Neuronal stem cell (in vitro differentiated cells): ENCODE results near the gene NGFR.

Experiments
- DNase-seq: peaks from one replicate; pipeline ENCODE4 v3.0.0-alpha.2; 2013; ENCODE audit warnings: low spot score
- H2AFZ ChIP-seq: one replicate; pipeline ENCODE4 v1.6.1; 2013; ENCODE audit warnings: mild to moderate bottlenecking, low read length, inconsistent platforms
- H2AK5ac ChIP-seq: 2 replicates; pipeline ENCODE4 v1.6.1; 2013; ENCODE audit warnings: low read depth, mild to moderate bottlenecking, inconsistent platforms, low read length, moderate library complexity, mixed read lengths
- H2BK120ac ChIP-seq: 2 replicates; pipeline ENCODE4 v1.6.1; 2013; ENCODE audit warnings: low read depth, mild to moderate bottlenecking, inconsistent platforms, low read length, moderate library complexity, mixed read lengths
- H2BK12ac ChIP-seq: one replicate; pipeline ENCODE4 v1.6.1; 2013; ENCODE audit warnings: low read length, inconsistent platforms
- H2BK15ac ChIP-seq: 2 replicates; pipeline ENCODE4 v1.6.1; 2013; ENCODE audit warnings: mild to moderate bottlenecking, low read length, inconsistent platforms, mixed read lengths
- H2BK5ac ChIP-seq: one replicate; pipeline ENCODE4 v1.6.1; 2013; ENCODE audit warnings: inconsistent platforms, mild to moderate bottlenecking, low read length, moderate library complexity
- H3K14ac ChIP-seq: one replicate; pipeline ENCODE4 v1.6.1; 2013; ENCODE audit warnings: low read length, inconsistent platforms
- H3K18ac ChIP-seq: 2 replicates; pipeline ENCODE4 v1.6.1; 2013; ENCODE audit warnings: low read length, inconsistent platforms
- H3K23ac ChIP-seq: 2 replicates; pipeline ENCODE4 v1.6.1; 2013; ENCODE audit warnings: low read depth, mild to moderate bottlenecking, mixed read lengths, low read length, inconsistent platforms; ENCODE audit not compliant: poor library complexity
- H3K27ac ChIP-seq: replicated peaks from 3 replicates; pipeline ENCODE4 v1.5.1; 2013; ENCODE audit warnings: low read length, inconsistent platforms
- H3K27me3 ChIP-seq, 3 experiments: 2 replicates each; pipeline ENCODE4 v1.6.1; 2013; ENCODE audit warnings: low read length in 3 of 3, mild to moderate bottlenecking in 2 of 3, inconsistent platforms in 1 of 3, low read depth in 1 of 3, mixed read lengths in 1 of 3, moderate library complexity in 1 of 3; ENCODE audit not compliant: control insufficient read depth in 3 of 3, insufficient read depth in 3 of 3
- H3K36me3 ChIP-seq, 2 donors: replicated peaks in 1 of 2; 2 replicates each; pipeline ENCODE4 v1.6.1; 2013; ENCODE audit warnings: low read length in 2 of 2; ENCODE audit not compliant: control insufficient read depth in 2 of 2, insufficient read depth in 2 of 2
- H3K4ac ChIP-seq: 2 replicates; pipeline ENCODE4 v1.6.1; 2013; ENCODE audit warnings: inconsistent platforms, mild to moderate bottlenecking, low read length, moderate library complexity
- H3K4me1 ChIP-seq, 2 donors: 1 replicate in 1 of 2; 2 replicates in 1 of 2; pipeline ENCODE4 v1.6.1; 2013; ENCODE audit warnings: low read length in 2 of 2, low read depth in 1 of 2; ENCODE audit not compliant: control insufficient read depth in 2 of 2, insufficient read depth in 1 of 2
- H3K4me2 ChIP-seq: one replicate; pipeline ENCODE4 v1.6.1; 2013; ENCODE audit warnings: mild to moderate bottlenecking, low read length, inconsistent platforms; ENCODE audit not compliant: insufficient read depth, poor library complexity, severe bottlenecking
- H3K4me3 ChIP-seq, 2 donors: 2 replicates each; pipeline ENCODE4 v1.5.1; 2013; ENCODE audit warnings: low read length in 2 of 2, mild to moderate bottlenecking in 2 of 2, inconsistent platforms in 1 of 2, moderate library complexity in 1 of 2
- H3K79me1 ChIP-seq: one replicate; pipeline ENCODE4 v1.6.1; 2013; ENCODE audit warnings: low read depth, mild to moderate bottlenecking, inconsistent platforms, low read length, moderate library complexity
- H3K9ac ChIP-seq: one replicate; pipeline ENCODE4 v1.6.1; 2013; ENCODE audit warnings: mild to moderate bottlenecking, low read depth, low read length, inconsistent platforms; ENCODE audit not compliant: poor library complexity
- H3K9me3 ChIP-seq, 2 donors: replicated peaks in 1 of 2; 2 replicates each; pipeline versions ENCODE3 to v1.6.1; 2013; ENCODE audit warnings: low read length in 2 of 2, mild to moderate bottlenecking in 2 of 2, inconsistent platforms in 1 of 2, low read depth in 1 of 2, mixed read lengths in 1 of 2, moderate library complexity in 1 of 2; ENCODE audit not compliant: control insufficient read depth in 2 of 2, insufficient read depth in 1 of 2
- H4K8ac ChIP-seq: one replicate; pipeline ENCODE4 v1.6.1; 2013; ENCODE audit warnings: low read depth, mild to moderate bottlenecking, inconsistent platforms, low read length, moderate library complexity
- H4K91ac ChIP-seq: one replicate; pipeline ENCODE4 v1.6.1; 2013; ENCODE audit warnings: low read length, low read depth, mild to moderate bottlenecking, inconsistent platforms; ENCODE audit not compliant: poor library complexity
- WGBS, 2 donors: extraction: QIAGEN DNeasy Blood & Tissue Kit; methylation state at CpG; one replicate each; pipeline ENCODE4 v1.1.7; 2013; ENCODE audit warnings: missing lambda C conversion rate in 2 of 2, mixed read lengths in 1 of 2; ENCODE audit not compliant: insufficient read length in 2 of 2, insufficient replicate concordance in 1 of 2; ENCODE audit errors: extremely low coverage in 2 of 2; 5-methylcytosine and 5-hydroxymethylcytosine counted together

Gene NGFR

DNA sequence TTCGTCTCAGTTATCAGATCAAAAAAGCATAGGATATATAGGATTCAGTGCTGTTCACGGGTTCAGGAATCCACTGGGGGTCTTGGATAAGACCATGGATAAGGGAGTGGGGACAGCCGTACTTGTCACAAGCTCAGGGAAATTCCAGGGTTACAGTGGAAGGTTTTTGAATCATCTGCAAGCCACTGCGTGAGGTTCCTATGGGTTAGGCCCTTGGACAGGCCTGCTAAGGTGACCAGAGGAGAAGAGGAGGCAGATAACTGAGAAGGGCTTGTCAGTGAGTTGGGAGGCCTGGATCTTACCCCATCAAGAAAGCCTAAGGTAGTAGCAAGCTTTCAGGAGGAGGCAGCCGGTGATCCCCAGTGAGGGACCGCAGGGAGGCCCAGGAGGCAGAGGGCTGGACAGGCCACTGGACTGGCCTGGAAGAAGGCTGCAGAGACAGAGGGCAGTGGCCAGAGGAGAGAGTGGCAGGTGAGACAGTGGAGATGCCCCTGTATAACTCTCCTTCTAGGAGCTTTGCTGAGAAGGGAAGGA, 27.3 kb downstream of the NGFR start:
- Histone ChIP-seq H3K79me1 (no peaks in the 10 kb centered on the region), H3K23ac (no peak overlapping the region), H2AK5ac (no peak overlapping the region), H3K27me3 (peaks cover 0 to 59% (median 0%) of the 10 kb centered on the region in 3 experiments), H4K91ac (no peak overlapping the region), H3K9me3 (no peaks in the 10 kb centered on the region), H3K4me3 (no peak overlapping the region), H3K36me3 (no peaks in the 10 kb centered on the region), H3K27ac (no peak overlapping the region), H3K9ac (no peak overlapping the region), H3K18ac (peak overlapping the region; percentile 79), H3K4ac (no peak overlapping the region), H4K8ac (no peak overlapping the region), H2BK15ac (no peak overlapping the region), H3K4me1 (peaks cover 3 to 6% of the 10 kb centered on the region in 2 donors), H2BK12ac (no peak overlapping the region), H2BK5ac (no peak overlapping the region), H3K4me2 (no peak overlapping the region), H3K14ac (no peak overlapping the region), H2BK120ac (no peak overlapping the region), H2AFZ (no peak overlapping the region)
- no peak for DNase-seq
- no CpG with 5 or more reads among the region's 6 CpGs for WGBS, 2 donors

GRCh38 chr17:49523196-49523595, 28.1 kb downstream of the NGFR start:
- Histone ChIP-seq H2BK5ac (no peak overlapping the region), H3K14ac (no peak overlapping the region), H3K4me1 (peaks cover 3 to 10% of the 10 kb centered on the region in 2 donors), H3K4me3 (no peak overlapping the region), H4K8ac (no peak overlapping the region), H3K9ac (no peak overlapping the region), H3K9me3 (no peaks in the 10 kb centered on the region), H3K79me1 (no peaks in the 10 kb centered on the region), H3K23ac (no peak overlapping the region), H3K4ac (no peak overlapping the region), H3K4me2 (no peak overlapping the region), H2BK12ac (no peak overlapping the region), H3K27ac (no peak overlapping the region), H2BK15ac (no peak overlapping the region), H3K36me3 (no peaks in the 10 kb centered on the region), H2AK5ac (no peak overlapping the region), H4K91ac (no peak overlapping the region), H2BK120ac (no peak overlapping the region), H3K27me3 (peaks cover 0 to 65% (median 0%) of the 10 kb centered on the region in 3 experiments), H2AFZ (no peak overlapping the region), H3K18ac (no peak overlapping the region)
- WGBS, 2 donors, result no CpG with 5 or more reads among the region's 5 CpGs
- no peak for DNase-seq

GRCh38 chr17:49523706-49524472, 28.8 kb downstream of the NGFR start:
- Histone ChIP-seq H3K4me2 (no peak overlapping the region), H2AK5ac (peak overlapping the region; percentile 81), H3K4me1 (peaks cover 3 to 12% of the 10 kb centered on the region in 2 donors), H3K9ac (peak overlapping the region; percentile 63), H3K27me3 (peaks cover 0 to 68% (median under 1%) of the 10 kb centered on the region in 3 experiments), H4K8ac (no peak overlapping the region), H3K79me1 (no peaks in the 10 kb centered on the region), H3K18ac (peak overlapping the region; percentile 81), H3K9me3 (no peaks in the 10 kb centered on the region), H3K36me3 (no peaks in the 10 kb centered on the region), H2BK12ac (no peak overlapping the region), H3K4ac (peak overlapping the region; percentile 55), H3K27ac (no peak overlapping the region), H2AFZ (no peak overlapping the region), H4K91ac (no peak overlapping the region), H2BK15ac (peak overlapping the region; percentile 79), H2BK5ac (peak overlapping the region; percentile 87), H3K14ac (peak overlapping the region; percentile 17), H2BK120ac (no peak overlapping the region), H3K23ac (peak overlapping the region; percentile 26), H3K4me3 (no peak overlapping the region)
- no peak for DNase-seq
- no CpG with 5 or more reads among the region's 11 CpGs for WGBS, 2 donors
